ENCODE results near the gene MYB.

The MYB gene

GRCh38 chr6:135258970-135259369 is 77.9 kb downstream of the MYB start:
- DNase-seq (ENCODE audit: low read depth), result no peak
- no peak for TF ChIP-seq CTCF (conservative IDR thresholded peaks at IDR 0.05; ENCODE audit: low read depth, low read length)
- no peak overlapping the region for H3K4me3 ChIP-seq (ENCODE audit: low read depth, low read length)

DNA sequence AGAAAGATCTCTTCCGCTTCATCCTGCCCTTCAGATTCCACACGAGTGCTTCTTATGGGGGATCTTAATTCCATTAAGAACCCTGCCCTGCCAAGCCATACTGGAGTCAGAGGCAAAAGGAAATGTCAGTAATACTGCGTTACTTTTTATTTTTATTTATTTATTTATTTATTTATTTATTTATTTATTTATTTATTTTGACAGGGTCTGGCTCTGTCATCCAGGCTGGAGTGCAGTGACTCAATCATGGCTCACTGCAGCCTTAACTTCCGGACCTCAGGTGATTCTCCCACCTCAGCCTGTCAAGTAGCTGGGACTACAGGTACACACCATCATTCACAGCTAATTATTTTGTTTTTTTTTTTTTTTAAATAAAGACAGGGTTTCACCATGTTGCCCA is 79.5 kb downstream of the MYB start:
- H3K4me3 ChIP-seq (ENCODE audit: low read depth, low read length), result no peak overlapping the region
- no peak for DNase-seq (ENCODE audit: low read depth)
- no peak for TF ChIP-seq CTCF (conservative IDR thresholded peaks at IDR 0.05; ENCODE audit: low read depth, low read length)

DNA sequence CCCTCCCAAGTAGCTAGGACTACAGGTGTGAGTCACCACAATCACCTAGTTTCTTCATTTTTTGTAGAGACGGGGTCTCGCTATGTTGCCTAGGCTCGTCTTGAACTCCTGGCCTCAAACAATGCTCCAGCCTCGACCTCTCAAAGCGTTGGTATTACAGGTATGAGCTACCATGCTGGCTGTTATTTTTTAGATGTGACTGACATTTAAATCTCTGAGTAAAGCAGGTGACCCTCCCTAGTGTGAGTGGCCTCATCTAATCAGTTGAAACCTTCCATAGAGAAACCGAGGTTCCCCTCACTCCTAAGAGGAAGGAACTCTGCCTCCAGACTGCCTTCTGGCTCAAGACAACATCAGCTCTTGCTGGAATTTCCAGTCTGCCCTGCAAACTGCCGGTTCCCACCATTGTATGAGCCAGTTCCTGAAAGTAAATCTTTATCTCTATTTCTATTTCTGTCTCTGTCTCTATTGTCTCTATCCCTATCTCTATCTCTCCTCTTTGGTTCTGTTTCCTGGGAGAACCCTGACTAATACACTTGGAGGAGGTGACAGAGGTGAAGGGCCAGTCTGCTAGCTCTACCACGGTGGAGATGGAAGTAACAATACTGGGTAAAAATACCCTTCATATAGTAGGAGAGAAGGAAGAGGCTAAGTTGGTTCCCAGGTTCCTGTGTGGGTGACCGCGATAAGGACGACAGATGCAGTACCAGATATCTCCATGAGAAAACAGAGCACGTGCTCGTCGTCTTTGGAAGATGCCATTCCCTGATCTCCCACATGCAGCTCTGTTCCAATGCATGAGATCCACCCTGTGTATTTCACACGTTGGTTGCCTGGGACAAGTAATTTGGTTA is 81.0 kb downstream of the MYB start:
- H3K4me3 ChIP-seq (ENCODE audit: low read depth, low read length), result no peak overlapping the region
- TF ChIP-seq CTCF (conservative IDR thresholded peaks at IDR 0.05; ENCODE audit: low read depth, low read length), result no peak
- DNase-seq (ENCODE audit: low read depth), result no peak

DNA sequence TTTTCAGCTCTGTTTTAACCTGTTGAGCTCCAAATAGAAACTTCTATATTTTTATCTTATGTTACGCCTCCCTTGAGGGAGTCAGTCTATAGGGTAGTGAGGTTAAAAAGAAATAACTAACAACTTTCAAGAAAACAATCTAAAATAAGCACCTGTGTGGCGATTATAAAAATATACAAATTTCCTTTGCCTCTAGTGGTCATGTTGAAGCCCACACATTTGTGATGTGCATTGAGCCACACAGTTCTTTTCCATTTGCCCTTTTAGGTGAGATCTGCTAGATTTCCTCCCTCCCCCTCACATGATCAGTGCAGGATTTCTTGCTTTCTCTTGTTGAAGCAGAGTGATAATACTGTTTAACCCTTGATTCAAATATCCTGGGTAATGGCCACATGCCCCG is 84.2 kb downstream of the MYB start:
- H3K4me3 ChIP-seq (ENCODE audit: low read depth, low read length), result no peak overlapping the region
- TF ChIP-seq CTCF (conservative IDR thresholded peaks at IDR 0.05; ENCODE audit: low read depth, low read length), result no peak
- DNase-seq (ENCODE audit: low read depth), result no peak

DNA sequence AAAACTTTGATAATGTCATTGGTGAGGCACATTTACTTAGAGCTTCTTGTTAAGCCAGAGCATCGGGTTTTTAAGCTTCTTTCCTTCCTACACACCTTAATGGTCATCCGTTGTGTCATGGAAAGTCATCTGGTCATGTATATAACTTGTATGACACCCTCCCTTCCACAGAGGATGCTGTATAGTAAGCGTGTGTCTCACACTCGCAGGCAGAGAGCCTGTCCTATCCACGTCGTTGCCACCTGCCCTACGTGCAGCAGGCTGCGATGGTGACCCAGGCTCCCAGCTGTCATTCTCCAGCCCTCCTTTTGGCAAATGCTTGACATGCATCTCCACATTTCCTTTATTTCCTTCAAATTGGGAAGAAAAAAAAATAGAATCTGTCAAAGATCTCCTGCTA is 85.6 kb downstream of the MYB start:
- no peak for TF ChIP-seq CTCF (conservative IDR thresholded peaks at IDR 0.05; ENCODE audit: low read depth, low read length)
- H3K4me3 ChIP-seq (ENCODE audit: low read depth, low read length), result no peak overlapping the region
- no peak for DNase-seq (ENCODE audit: low read depth)

- H3K4me3 ChIP-seq (ENCODE audit: low read depth, low read length), result no peak overlapping the region
- no peak for TF ChIP-seq CTCF (conservative IDR thresholded peaks at IDR 0.05; ENCODE audit: low read depth, low read length)
- DNase-seq (ENCODE audit: low read depth), result no peak
Measured at GRCh38 chr6:135267085-135267484, 86.0 kb downstream of the MYB start.

DNA sequence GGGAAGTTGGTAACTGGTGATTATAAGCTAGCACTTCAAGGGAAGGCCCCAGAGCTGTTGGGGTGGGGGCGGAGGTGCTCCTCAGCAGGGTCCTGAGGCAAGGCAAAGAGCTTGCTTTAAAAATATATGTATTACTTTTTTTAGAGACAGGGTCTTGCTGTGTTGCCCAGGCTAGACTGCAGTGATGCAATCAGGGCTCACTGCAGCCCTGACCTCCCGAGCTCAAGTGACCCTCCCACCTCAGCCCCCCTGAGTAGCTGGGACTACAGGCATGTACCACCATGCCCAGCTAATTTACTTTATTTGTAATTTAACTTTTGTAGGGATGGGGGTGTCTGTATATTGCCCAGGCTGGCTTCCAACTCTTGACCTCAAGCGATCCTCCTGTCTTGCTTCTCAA is 87.2 kb downstream of the MYB start:
- H3K4me3 ChIP-seq (ENCODE audit: low read depth, low read length), result no peak overlapping the region
- no peak for DNase-seq (ENCODE audit: low read depth)
- no peak for TF ChIP-seq CTCF (conservative IDR thresholded peaks at IDR 0.05; ENCODE audit: low read depth, low read length)
